HEK293 (cell line): ENCODE measurements around the gene DDX52.

ENCODE experiments used
- HOXC10 ChIP-seq: sonication (generic); formaldehyde crosslinking; IDR thresholded peaks from 2 replicates; pipeline ENCODE4 v1.8.1; 2023; ENCODE audit warnings: mild to moderate bottlenecking, missing genetic modification reagents
- KLF16 ChIP-seq: fragments of 450-650 bp; formaldehyde crosslinking; IDR thresholded peaks from 2 replicates; pipeline ENCODE4 v1.5.1; 2017; ENCODE audit warnings: missing biosample characterization, missing genetic modification characterization
- KLF7 ChIP-seq: fragments of 450-650 bp; formaldehyde crosslinking; IDR thresholded peaks from 2 replicates; pipeline ENCODE4 v1.5.1; 2016; ENCODE audit warnings: missing biosample characterization, missing genetic modification characterization, borderline replicate concordance
- KLF9 ChIP-seq: fragments of 450-650 bp; formaldehyde crosslinking; IDR thresholded peaks from 2 replicates; pipeline ENCODE4 v1.5.1; 2016; ENCODE audit warnings: missing biosample characterization, missing genetic modification characterization, low read depth
- PBX3 ChIP-seq: sonication (generic); formaldehyde crosslinking; IDR thresholded peaks from 2 replicates; pipeline ENCODE4 v1.8.1; 2022; ENCODE audit warnings: mild to moderate bottlenecking, moderate library complexity, missing genetic modification reagents
- ZBTB1 ChIP-seq: fragments of 450-650 bp; formaldehyde crosslinking; IDR thresholded peaks from 2 replicates; pipeline ENCODE4 v1.5.1; 2016; ENCODE audit warnings: missing biosample characterization, missing genetic modification characterization
- ZFP3 ChIP-seq: fragments of 450-650 bp; formaldehyde crosslinking; IDR thresholded peaks from 2 replicates; pipeline ENCODE4 v1.5.1; 2016; ENCODE audit warnings: low read depth, missing biosample characterization, missing genetic modification characterization
- ZIC2 ChIP-seq: fragments of 450-650 bp; formaldehyde crosslinking; IDR thresholded peaks from 2 replicates; pipeline ENCODE4 v1.5.1; 2016; ENCODE audit warnings: missing biosample characterization, missing genetic modification characterization
- ZNF10 ChIP-seq: fragments of 450-650 bp; formaldehyde crosslinking; IDR thresholded peaks from 2 replicates; pipeline ENCODE4 v1.5.1; 2017; ENCODE audit warnings: missing biosample characterization, missing genetic modification characterization
- ZNF140 ChIP-seq: fragments of 450-650 bp; formaldehyde crosslinking; IDR thresholded peaks from 2 replicates; pipeline ENCODE4 v1.5.1; 2016; ENCODE audit warnings: missing biosample characterization, missing genetic modification characterization
- ZNF174 ChIP-seq: fragments of 450-650 bp; formaldehyde crosslinking; IDR thresholded peaks from 2 replicates; pipeline ENCODE4 v1.5.0; 2017; ENCODE audit warnings: missing biosample characterization, mild to moderate bottlenecking, missing genetic modification characterization
- ZNF239 ChIP-seq: fragments of 450-650 bp; formaldehyde crosslinking; IDR thresholded peaks from 2 replicates; pipeline ENCODE4 v1.5.1; 2016; ENCODE audit warnings: missing biosample characterization, missing genetic modification characterization
- ZNF362 ChIP-seq: fragments of 450-650 bp; formaldehyde crosslinking; IDR thresholded peaks from 2 replicates; pipeline ENCODE4 v1.5.1; 2016; ENCODE audit warnings: missing biosample characterization, missing genetic modification characterization
- ZNF366 ChIP-seq: fragments of 450-650 bp; formaldehyde crosslinking; conservative IDR thresholded peaks from 2 replicates; pipeline ENCODE4 v1.5.1; 2016; ENCODE audit warnings: missing biosample characterization, missing genetic modification characterization
- ZNF514 ChIP-seq: fragments of 450-650 bp; formaldehyde crosslinking; IDR thresholded peaks from 2 replicates; pipeline ENCODE4 v1.5.1; 2016; ENCODE audit warnings: missing biosample characterization, missing genetic modification characterization
- ZNF560 ChIP-seq: fragments of 450-650 bp; formaldehyde crosslinking; IDR thresholded peaks from 2 replicates; pipeline ENCODE4 v1.5.1; 2017; ENCODE audit warnings: missing biosample characterization, missing genetic modification characterization, borderline replicate concordance
- ZNF623 ChIP-seq: fragments of 450-650 bp; formaldehyde crosslinking; IDR thresholded peaks from 2 replicates; pipeline ENCODE4 v1.5.1; 2016; ENCODE audit warnings: missing biosample characterization, missing genetic modification characterization
- ZNF626 ChIP-seq: fragments of 450-650 bp; sonication (Bioruptor Pico); formaldehyde crosslinking; IDR thresholded peaks from 2 replicates; pipeline ENCODE4 v1.5.1; 2018; ENCODE audit warnings: missing biosample characterization, missing genetic modification characterization, inconsistent platforms
- ZNF707 ChIP-seq: fragments of 450-650 bp; formaldehyde crosslinking; IDR thresholded peaks from 2 replicates; pipeline ENCODE4 v1.5.1; 2016; ENCODE audit warnings: missing biosample characterization, missing genetic modification characterization
- ZNF777 ChIP-seq: fragments of 450-650 bp; formaldehyde crosslinking; IDR thresholded peaks from 2 replicates; pipeline ENCODE4 v1.5.1; 2017; ENCODE audit warnings: missing biosample characterization, missing genetic modification characterization, borderline replicate concordance
- TF ChIP-seq, protein P1 (sequence below): fragments of 450-650 bp; formaldehyde crosslinking; IDR thresholded peaks from 2 replicates; pipeline ENCODE4 v1.5.1; 2016; ENCODE audit warnings: missing biosample characterization, missing genetic modification characterization
- TF ChIP-seq, protein P2 (sequence below): IDR thresholded peaks from 2 replicates; pipeline ENCODE4 v1.6.1; 2011; ENCODE audit warnings: mild to moderate bottlenecking, low read depth, low read length, borderline replicate concordance
- TF ChIP-seq, protein P3 (sequence below): fragments of 450-650 bp; formaldehyde crosslinking; IDR thresholded peaks from 2 replicates; pipeline ENCODE4 v1.5.1; 2017; ENCODE audit warnings: missing biosample characterization, missing genetic modification characterization
- TF ChIP-seq, protein P4 (sequence below): fragments of 450-650 bp; formaldehyde crosslinking; IDR thresholded peaks from 2 replicates; pipeline ENCODE4 v1.5.1; 2016; ENCODE audit warnings: missing biosample characterization, missing genetic modification characterization
- TF ChIP-seq, protein P5 (sequence below): fragments of 450-650 bp; formaldehyde crosslinking; IDR thresholded peaks from 2 replicates; pipeline ENCODE4 v1.5.1; 2016; ENCODE audit warnings: missing biosample characterization, missing genetic modification characterization

The DDX52 gene

DNA sequence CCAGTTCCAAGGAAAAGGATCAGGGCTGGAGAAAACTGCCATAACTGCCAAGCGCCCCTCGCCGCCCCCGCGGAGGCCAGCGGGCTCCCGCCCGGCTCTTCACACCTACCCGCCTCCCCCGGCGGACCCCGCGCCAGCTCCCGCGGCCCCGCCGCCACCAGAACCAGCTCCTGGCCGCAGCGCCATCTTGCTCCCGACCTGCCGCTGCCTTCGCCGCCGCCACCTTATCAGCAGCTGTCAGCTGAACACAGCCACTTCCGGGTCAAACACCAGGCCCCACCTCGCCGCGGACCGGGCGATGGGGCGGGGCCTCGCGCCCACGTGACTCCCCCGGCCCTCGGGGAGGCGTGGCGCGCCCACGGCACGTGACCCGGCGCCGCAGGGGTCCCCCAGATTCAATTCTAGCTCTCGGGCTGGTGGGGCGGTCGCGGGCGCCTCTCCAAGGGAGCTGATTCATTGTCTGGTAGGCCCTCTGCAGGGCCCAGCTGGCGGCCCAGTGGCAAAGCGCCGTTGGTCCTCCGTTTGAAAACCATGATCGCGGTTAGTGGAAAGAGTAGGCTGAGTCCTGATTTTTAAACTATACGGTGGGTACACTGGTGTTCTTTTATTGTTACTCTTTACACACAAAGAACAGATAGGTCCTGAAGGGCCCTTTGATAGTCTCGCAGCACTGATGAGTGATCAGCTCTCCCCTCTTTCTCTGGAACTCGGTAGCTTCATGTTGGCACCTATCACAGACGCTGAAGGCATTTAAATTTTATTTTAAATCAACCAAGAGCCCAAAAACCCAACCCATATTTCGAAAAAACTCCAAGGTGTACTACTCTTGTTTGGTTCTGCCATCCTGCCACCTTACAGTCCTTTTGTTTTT, 33.8 kb downstream of the DDX52 start, which contains the start of gene SYNRG (continued):
- TF ChIP-seq ZNF10 (tag by site-specific recombination) (peak; percentile 93), ZNF362 (tag by site-specific recombination) (no peak), ZBTB1 (tag by site-specific recombination) (no peak), KLF16 (tag by site-specific recombination) (peak; percentile 73; the same call in 1 of the 2 replicates), ZNF626 (tag by site-specific recombination) (no peak; the same call in 1 of the 2 replicates), ZNF623 (tag by site-specific recombination) (no peak), ZNF707 (tag by site-specific recombination) (no peak), ZNF514 (tag by site-specific recombination) (no peak), ZNF366 (tag by site-specific recombination) (no peak), ZNF174 (tag by site-specific recombination) (no peak), ZIC2 (tag by site-specific recombination) (peak; percentile 89), KLF9 (peak; percentile 90), ZNF140 (tag by site-specific recombination) (no peak), ZNF777 (tag by site-specific recombination) (no peak), ZNF560 (tag by site-specific recombination) (no peak), ZFP3 (no peak), ZNF239 (tag by site-specific recombination) (no peak), HOXC10 (peak; percentile 58; the same call in 1 of the 2 replicates), KLF7 (tag by site-specific recombination) (no peak), PBX3 (CRISPR knock-in tag) (0 out of 2 replicates have a peak, but pooled peaks have one; percentile 79)
- TF ChIP-seq, protein P1, sequence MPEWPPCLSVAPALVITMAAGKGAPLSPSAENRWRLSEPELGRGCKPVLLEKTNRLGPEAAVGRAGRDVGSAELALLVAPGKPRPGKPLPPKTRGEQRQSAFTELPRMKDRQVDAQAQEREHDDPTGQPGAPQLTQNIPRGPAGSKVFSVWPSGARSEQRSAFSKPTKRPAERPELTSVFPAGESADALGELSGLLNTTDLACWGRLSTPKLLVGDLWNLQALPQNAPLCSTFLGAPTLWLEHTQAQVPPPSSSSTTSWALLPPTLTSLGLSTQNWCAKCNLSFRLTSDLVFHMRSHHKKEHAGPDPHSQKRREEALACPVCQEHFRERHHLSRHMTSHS (tag by site-specific recombination), result no peak
- TF ChIP-seq, protein P2, sequence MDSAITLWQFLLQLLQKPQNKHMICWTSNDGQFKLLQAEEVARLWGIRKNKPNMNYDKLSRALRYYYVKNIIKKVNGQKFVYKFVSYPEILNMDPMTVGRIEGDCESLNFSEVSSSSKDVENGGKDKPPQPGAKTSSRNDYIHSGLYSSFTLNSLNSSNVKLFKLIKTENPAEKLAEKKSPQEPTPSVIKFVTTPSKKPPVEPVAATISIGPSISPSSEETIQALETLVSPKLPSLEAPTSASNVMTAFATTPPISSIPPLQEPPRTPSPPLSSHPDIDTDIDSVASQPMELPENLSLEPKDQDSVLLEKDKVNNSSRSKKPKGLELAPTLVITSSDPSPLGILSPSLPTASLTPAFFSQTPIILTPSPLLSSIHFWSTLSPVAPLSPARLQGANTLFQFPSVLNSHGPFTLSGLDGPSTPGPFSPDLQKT, result no peak
- TF ChIP-seq, protein P3, sequence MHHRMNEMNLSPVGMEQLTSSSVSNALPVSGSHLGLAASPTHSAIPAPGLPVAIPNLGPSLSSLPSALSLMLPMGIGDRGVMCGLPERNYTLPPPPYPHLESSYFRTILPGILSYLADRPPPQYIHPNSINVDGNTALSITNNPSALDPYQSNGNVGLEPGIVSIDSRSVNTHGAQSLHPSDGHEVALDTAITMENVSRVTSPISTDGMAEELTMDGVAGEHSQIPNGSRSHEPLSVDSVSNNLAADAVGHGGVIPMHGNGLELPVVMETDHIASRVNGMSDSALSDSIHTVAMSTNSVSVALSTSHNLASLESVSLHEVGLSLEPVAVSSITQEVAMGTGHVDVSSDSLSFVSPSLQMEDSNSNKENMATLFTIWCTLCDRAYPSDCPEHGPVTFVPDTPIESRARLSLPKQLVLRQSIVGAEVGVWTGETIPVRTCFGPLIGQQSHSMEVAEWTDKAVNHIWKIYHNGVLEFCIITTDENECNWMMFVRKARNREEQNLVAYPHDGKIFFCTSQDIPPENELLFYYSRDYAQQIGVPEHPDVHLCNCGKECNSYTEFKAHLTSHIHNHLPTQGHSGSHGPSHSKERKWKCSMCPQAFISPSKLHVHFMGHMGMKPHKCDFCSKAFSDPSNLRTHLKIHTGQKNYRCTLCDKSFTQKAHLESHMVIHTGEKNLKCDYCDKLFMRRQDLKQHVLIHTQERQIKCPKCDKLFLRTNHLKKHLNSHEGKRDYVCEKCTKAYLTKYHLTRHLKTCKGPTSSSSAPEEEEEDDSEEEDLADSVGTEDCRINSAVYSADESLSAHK, result no peak
- TF ChIP-seq, protein P4, sequence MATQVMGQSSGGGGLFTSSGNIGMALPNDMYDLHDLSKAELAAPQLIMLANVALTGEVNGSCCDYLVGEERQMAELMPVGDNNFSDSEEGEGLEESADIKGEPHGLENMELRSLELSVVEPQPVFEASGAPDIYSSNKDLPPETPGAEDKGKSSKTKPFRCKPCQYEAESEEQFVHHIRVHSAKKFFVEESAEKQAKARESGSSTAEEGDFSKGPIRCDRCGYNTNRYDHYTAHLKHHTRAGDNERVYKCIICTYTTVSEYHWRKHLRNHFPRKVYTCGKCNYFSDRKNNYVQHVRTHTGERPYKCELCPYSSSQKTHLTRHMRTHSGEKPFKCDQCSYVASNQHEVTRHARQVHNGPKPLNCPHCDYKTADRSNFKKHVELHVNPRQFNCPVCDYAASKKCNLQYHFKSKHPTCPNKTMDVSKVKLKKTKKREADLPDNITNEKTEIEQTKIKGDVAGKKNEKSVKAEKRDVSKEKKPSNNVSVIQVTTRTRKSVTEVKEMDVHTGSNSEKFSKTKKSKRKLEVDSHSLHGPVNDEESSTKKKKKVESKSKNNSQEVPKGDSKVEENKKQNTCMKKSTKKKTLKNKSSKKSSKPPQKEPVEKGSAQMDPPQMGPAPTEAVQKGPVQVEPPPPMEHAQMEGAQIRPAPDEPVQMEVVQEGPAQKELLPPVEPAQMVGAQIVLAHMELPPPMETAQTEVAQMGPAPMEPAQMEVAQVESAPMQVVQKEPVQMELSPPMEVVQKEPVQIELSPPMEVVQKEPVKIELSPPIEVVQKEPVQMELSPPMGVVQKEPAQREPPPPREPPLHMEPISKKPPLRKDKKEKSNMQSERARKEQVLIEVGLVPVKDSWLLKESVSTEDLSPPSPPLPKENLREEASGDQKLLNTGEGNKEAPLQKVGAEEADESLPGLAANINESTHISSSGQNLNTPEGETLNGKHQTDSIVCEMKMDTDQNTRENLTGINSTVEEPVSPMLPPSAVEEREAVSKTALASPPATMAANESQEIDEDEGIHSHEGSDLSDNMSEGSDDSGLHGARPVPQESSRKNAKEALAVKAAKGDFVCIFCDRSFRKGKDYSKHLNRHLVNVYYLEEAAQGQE, result no peak
- TF ChIP-seq, protein P5, sequence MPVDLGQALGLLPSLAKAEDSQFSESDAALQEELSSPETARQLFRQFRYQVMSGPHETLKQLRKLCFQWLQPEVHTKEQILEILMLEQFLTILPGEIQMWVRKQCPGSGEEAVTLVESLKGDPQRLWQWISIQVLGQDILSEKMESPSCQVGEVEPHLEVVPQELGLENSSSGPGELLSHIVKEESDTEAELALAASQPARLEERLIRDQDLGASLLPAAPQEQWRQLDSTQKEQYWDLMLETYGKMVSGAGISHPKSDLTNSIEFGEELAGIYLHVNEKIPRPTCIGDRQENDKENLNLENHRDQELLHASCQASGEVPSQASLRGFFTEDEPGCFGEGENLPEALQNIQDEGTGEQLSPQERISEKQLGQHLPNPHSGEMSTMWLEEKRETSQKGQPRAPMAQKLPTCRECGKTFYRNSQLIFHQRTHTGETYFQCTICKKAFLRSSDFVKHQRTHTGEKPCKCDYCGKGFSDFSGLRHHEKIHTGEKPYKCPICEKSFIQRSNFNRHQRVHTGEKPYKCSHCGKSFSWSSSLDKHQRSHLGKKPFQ (tag by site-specific recombination), result no peak
